WERI-Rb-1 (cell line): ENCODE data around the gene ZNF32.

Experiments used
- DNase-seq: peaks from one replicate; pipeline ENCODE4 v3.0.0-alpha.2; 2020
- H3K27ac ChIP-seq: fragments of 250-450 bp; sonication (Bioruptor Pico); 2 replicates; pipeline ENCODE4 v1.5.1; 2020; ENCODE audit warnings: mild to moderate bottlenecking, moderate library complexity
- H3K27me3 ChIP-seq: fragments of 250-450 bp; sonication (Bioruptor Pico); 2 replicates; pipeline ENCODE4 v1.5.1; 2021; ENCODE audit warnings: mild to moderate bottlenecking, low read depth, moderate library complexity; ENCODE audit not compliant: insufficient read depth, severe bottlenecking
- H3K36me3 ChIP-seq: fragments of 250-450 bp; sonication (Bioruptor Pico); 2 replicates; pipeline ENCODE4 v1.5.1; 2020; ENCODE audit warnings: mild to moderate bottlenecking, moderate library complexity
- H3K4me3 ChIP-seq: 2 replicates; pipeline ENCODE4 v1.5.1; 2011; ENCODE audit warnings: low read depth, mild to moderate bottlenecking, control low read depth, low read length
- H3K9me3 ChIP-seq: fragments of 250-450 bp; sonication (Bioruptor Pico); 2 replicates; pipeline ENCODE4 v1.5.1; 2021; ENCODE audit warnings: mild to moderate bottlenecking, moderate library complexity; ENCODE audit not compliant: severe bottlenecking
- CTCF ChIP-seq: IDR thresholded peaks from 2 replicates; pipeline ENCODE4 v1.5.1; 2011; ENCODE audit warnings: low read depth, mild to moderate bottlenecking, control low read depth, inconsistent platforms, low read length

Gene ZNF32

DNA sequence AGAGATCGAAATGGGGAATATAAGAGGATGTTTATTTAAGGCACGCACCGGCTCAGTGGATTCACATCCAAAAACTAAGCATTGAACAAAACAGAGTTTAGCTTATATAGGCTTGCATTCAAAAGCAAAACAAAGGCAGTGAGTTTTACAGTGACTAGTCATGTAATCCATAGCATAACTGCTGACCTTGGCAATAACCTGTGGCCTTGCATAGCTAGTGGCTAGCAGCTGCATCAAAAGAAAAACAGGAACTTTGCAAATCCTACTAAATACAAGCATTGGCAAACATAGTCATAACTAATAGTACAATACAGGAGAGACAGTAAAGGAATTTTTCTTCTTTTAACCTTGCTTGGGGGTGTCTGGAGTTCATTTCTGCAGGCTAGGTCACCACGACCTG lies 52.1 kb downstream of the ZNF32 start:
- Histone ChIP-seq H3K27me3 (peaks cover 17% of the 10 kb centered on the region), H3K27ac (no peak overlapping the region), H3K36me3 (no peaks in the 10 kb centered on the region), H3K4me3 (no peak overlapping the region), H3K9me3 (peaks cover 18% of the 10 kb centered on the region)
- no peak for DNase-seq
- TF ChIP-seq CTCF: no peak

DNA sequence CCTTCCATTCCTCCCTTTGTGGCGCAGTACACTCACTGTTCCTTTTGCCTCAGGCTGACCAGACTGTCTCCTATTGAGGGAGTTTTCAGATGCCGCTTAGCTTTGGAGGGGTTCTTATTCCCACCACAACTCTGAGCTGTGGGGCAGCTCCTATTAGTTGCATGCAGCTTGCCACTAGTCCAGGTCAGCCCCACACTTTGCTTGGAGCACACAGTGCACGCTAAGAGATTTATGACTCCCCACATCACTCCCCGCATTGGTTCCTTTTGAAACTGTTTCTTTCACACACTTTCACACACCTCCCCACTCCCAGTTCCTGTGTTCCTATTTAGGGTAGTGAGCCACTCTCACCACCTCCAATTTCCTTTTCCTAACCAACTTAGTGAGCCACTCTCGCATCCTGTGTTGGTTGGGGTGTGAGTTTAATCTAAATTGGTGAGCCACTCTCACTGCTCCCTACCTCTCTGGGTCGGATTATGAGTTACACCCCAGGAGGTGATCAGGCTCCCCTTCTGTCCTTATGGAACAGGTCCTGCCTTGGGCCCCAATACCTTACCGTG lies 52.9 kb downstream of the ZNF32 start:
- H3K36me3 ChIP-seq: no peaks in the 10 kb centered on the region
- peaks cover 22% of the 10 kb centered on the region for H3K27me3 ChIP-seq
- peaks cover 18% of the 10 kb centered on the region for H3K9me3 ChIP-seq
- no peak overlapping the region for H3K4me3 ChIP-seq
- no peak for DNase-seq
- H3K27ac ChIP-seq: no peak overlapping the region
- no peak for TF ChIP-seq CTCF

- Histone ChIP-seq H3K27me3 (peaks cover 19% of the 10 kb centered on the region), H3K27ac (no peak overlapping the region), H3K9me3 (peaks cover 18% of the 10 kb centered on the region), H3K36me3 (no peaks in the 10 kb centered on the region), H3K4me3 (no peak overlapping the region)
- no peak for DNase-seq
- no peak for TF ChIP-seq CTCF
These were observed 53.6 kb downstream of the ZNF32 start for GRCh38 chr10:43594944-43595589.
